GM19193 (cell line): ENCODE results near the gene ZER1.

Experiments
- POLR2A ChIP-seq: IDR thresholded peaks from 4 replicates; pipeline ENCODE4 v1.6.1; 2011; ENCODE audit not compliant: insufficient read depth, insufficient read length; ENCODE audit errors: extremely low read depth

ZER1 gene

GRCh38 chr9:128716581-128717254, 55.0 kb downstream of the ZER1 start:
- TF ChIP-seq POLR2A: no peak

- TF ChIP-seq POLR2A: no peak
These were observed 56.3 kb downstream of the ZER1 start for GRCh38 chr9:128715436-128715750.

GRCh38 chr9:128714586-128715435, 56.9 kb downstream of the ZER1 start:
- TF ChIP-seq POLR2A: no peak

- no peak for TF ChIP-seq POLR2A
These were observed 57.7 kb downstream of the ZER1 start for GRCh38 chr9:128713941-128714573.

- no peak for TF ChIP-seq POLR2A
These were observed 58.3 kb downstream of the ZER1 start for GRCh38 chr9:128713411-128713780.

DNA sequence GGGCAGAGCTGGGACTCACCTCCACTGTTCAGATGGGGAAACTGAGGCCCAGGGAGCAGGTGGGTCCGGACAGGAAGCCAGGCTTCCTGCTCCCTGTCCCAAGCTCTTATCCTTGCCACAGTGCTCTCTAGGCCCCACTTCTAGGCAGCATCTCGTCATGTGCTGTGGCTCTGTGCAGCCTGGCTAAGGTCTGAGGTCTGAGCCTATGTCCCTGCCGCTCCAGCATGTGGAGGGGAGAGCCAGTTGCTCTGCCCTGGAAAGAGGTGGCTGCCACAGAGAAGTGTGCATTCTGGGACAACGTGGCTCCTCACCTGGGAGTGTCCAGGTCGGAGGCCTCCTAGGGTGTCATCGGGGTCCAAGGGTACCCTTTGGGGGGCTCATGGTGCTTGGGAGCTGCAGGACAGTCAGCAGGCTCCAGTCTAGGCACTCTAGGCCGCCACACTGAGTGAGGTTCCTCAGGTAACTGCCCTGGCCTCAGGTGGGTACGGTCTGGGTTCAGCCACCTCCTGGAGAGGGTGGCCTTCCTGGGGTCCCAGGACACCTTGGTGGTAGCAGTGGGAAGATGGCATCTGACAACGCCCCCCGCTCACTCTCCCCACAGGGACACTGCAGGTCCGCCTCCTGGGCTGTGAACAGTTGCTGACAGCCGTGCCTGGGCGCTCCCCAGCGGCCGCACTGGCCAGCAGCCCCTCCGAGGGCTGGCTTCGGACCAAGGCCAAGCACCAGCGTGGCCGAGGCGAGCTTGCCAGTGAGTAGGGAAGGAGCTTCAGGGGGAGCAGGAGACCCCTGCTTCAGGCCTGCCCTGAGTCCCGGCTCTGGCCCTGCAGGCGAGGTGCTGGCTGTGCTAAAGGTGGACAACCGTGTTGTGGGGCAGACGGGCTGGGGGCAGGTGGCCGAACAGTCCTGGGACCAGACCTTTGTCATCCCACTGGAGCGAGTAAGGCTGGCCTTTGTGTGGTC, 59.0 kb downstream of the ZER1 start:
- no peak for TF ChIP-seq POLR2A

DNA sequence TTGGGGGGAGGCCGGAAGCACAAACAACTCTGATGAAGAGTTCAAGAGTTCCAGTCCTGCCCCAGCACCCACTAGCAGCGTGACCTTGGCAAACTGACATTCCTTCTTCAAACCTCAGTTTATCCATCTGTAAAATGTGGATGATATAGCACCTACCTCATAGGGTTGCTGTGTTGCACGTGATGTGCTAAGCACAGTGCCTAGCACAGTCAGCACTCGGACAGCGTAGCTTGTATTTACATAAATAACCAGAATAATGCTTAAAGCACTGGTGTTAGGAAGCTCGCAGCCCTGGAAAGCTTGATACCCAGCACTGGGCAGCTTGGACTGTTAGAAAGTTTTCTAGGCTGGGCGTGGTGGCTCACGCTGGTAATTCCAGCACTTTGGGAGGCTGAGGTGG, 64.3 kb downstream of the ZER1 start:
- no peak for TF ChIP-seq POLR2A

DNA sequence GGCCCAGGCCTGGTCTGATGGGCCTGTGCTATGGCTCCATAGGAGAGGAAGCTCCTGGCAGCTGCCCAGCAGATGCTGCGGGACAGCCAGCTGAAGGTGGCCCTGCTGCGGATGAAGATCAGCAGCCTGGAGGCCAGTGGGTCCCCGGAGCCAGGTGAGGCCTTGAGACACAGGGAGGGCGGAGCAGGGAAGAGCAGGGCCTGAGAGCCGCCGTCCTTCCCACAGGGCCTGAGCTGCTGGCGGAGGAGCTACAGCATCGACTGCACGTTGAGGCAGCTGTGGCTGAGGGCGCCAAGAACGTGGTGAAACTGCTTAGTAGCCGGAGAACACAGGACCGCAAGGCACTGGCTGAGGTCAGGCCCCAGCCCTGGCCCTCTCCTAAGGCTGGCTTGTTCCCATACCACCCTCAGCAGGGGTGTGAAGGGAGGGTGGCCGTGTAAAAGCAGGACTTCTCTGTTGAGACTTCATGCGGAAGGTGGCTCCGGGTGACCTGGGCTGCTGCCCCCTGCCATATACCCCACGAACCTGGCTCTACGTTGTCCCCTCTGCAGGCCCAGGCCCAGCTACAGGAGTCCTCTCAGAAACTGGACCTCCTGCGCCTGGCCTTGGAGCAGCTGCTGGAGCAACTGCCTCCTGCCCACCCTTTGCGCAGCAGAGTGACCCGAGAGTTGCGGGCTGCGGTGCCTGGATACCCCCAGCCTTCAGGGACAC, 64.9 kb downstream of the ZER1 start:
- no peak for TF ChIP-seq POLR2A

DNA sequence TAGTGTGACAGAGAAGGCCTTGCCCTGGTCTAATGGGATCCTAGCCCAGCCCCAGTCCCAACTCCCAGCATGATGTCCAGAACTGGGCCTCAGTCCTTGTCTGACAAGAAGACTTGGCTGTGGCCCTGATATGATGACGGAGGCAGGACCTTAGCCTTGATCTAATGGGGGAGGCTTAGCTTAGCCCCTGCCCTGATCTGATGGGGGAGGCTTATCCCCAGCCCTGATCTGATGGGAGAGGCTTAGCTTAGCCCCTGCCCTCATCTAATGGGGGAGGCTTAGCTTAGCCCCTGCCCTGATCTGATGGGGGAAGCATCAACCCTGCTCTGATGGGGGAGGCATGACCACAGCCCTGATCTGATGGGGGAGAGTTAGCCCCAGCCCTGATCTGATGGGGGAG, 65.7 kb downstream of the ZER1 start:
- TF ChIP-seq POLR2A: no peak

DNA sequence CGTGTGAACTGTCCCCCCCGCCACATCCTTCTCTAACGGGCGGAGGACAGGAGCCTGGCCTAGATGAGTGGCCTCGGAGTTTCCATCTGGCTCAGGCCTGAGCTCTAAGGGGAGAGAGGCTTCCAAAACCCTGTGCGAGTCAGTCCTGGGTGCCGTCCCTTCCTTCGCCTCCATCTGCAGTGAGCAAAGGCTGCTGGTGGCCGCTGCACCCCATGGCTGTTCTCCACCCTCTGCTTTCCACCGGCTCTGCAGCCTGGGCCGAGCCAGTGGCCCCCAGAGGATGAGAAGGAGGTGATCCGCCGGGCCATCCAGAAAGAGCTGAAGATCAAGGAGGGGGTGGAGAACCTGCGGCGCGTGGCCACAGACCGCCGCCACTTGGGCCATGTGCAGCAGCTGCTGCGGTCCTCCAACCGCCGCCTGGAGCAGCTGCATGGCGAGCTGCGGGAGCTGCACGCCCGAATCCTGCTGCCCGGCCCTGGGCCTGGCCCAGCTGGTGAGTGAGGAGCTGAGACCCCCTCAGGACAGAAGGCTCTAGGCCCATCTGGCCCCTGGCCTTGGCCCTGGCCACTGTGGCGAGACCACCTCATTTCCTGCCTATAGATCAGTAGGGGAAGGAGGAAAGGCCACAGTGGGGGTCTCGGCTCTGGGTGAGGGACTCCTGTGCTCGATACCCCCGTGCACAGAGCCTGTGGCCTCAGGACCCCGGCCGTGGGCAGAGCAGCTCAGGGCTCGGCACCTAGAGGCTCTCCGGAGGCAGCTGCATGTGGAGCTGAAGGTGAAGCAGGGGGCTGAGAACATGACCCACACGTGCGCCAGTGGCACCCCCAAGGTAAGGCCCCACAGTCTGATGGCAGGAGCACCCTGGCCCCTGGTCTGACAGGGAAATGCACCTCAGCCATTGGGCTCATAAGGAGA, 66.4 kb downstream of the ZER1 start:
- TF ChIP-seq POLR2A: no peak

GRCh38 chr9:128704356-128704670, 67.4 kb downstream of the ZER1 start:
- TF ChIP-seq POLR2A: no peak

- TF ChIP-seq POLR2A: no peak
These were observed 67.9 kb downstream of the ZER1 start for GRCh38 chr9:128703616-128704355.
